Gastrocnemius medialis (tissue), 4 donors: ENCODE measurements around the gene USP6NL. TPM values are rescaled to one million over a fixed set of nuclear protein-coding genes. Genes with fewer than 3 reads are reported as not detected.

Experiments used
- ATAC-seq, 2 donors: fragments of 150-250 bp; one replicate each; pipeline ENCODE4 v1.9.1; 2016
- DNase-seq, 2 donors: peaks; one replicate each; pipeline ENCODE4 v3.0.0-alpha.2; 2019
- H3K27ac ChIP-seq, 4 donors: fragments of 200-600 bp; sonication (generic); 1 replicate in 1 of 4; 2 replicates in 3 of 4; pipeline ENCODE4 v1.5.1; 2016 to 2018; ENCODE audit warnings: mild to moderate bottlenecking in 2 of 4, moderate library complexity in 1 of 4
- H3K27me3 ChIP-seq, 3 donors: fragments of 200-600 bp; sonication (generic) in 2 of 3; 1 replicate in 1 of 3; 2 replicates in 2 of 3; pipeline versions ENCODE4 v1.5.1 to v1.6.0; 2016 to 2019; ENCODE audit warnings: mild to moderate bottlenecking in 1 of 3, moderate library complexity in 1 of 3
- H3K36me3 ChIP-seq, 2 donors: fragments of 200-600 bp; sonication (generic) in 1 of 2; one replicate each; pipeline ENCODE4 v1.5.1; 2017 to 2018
- H3K4me1 ChIP-seq, 2 donors: fragments of 200-600 bp; sonication (generic) in 1 of 2; one replicate each; pipeline ENCODE4 v1.5.1; 2016 to 2017; ENCODE audit warnings: mild to moderate bottlenecking in 2 of 2
- H3K4me3 ChIP-seq, 4 donors: fragments of 200-600 bp; sonication (generic) in 3 of 4; 1 replicate in 1 of 4; 2 replicates in 3 of 4; pipeline ENCODE4 v1.5.1; 2016 to 2019; ENCODE audit warnings: mild to moderate bottlenecking in 2 of 4
- H3K9me3 ChIP-seq, 3 donors: fragments of 200-600 bp; sonication (generic) in 2 of 3; 1 replicate in 1 of 3; 2 replicates in 2 of 3; pipeline ENCODE4 v1.5.1; 2016 to 2019
- CTCF ChIP-seq, 5 experiments: fragments of 450-650 bp in 3 of 5; fragments of 200-600 bp in 2 of 5; sonication (generic) in 2 of 5; IDR thresholded peaks in 4 of 5; conservative IDR thresholded peaks in 1 of 5; 1 replicate in 4 of 5; 2 replicates in 1 of 5; pipeline ENCODE4 v1.5.1; 2016 to 2019; ENCODE audit warnings: antibody characterized with exemption in 5 of 5, mild to moderate bottlenecking in 3 of 5, moderate library complexity in 3 of 5
- POLR2A ChIP-seq, 2 donors: fragments of 450-650 bp; IDR thresholded peaks; one replicate each; pipeline ENCODE4 v1.6.1; 2017; ENCODE audit warnings: antibody characterized with exemption in 2 of 2, mild to moderate bottlenecking in 2 of 2, moderate library complexity in 2 of 2
- in situ Hi-C, 4 donors: fragments of 200-750 bp; cut with MboI; loops; one replicate each; pipeline versions ENCODE4 v1.15.0 to v1.8.0; 2017; ENCODE audit warnings: low sequenced_read_pairs in 4 of 4
- intact Hi-C: fragments of 100-400 bp; cut with DNase I; formaldehyde crosslinking; loops from one replicate; pipeline ENCODE4 v1.15.1; 2023; ENCODE audit warnings: low total_unique reads
- total RNA-seq, 4 donors: library from RNA; depleted of rRNA; stranded (reverse); fragments of >200 nt; gene quantifications; one replicate each; pipeline versions ENCODE4 v1.1.0 to v1.2.3, GENCODE V29; 2016

The USP6NL gene
- total RNA-seq, 4 donors from 2014 or later: 5.6 to 6.2 (median 5.9) TPM

- no peaks in the 10 kb centered on the region for H3K9me3 ChIP-seq
- TF ChIP-seq POLR2A (IDR thresholded peaks at IDR 0.05) (no peak), CTCF (IDR thresholded peaks at IDR 0.05 in 4 of 5, conservative IDR thresholded peaks at IDR 0.05 in 1 of 5) (peak; percentile 65 to 78 (median 73))
- DNase-seq (peak; percentile 4 to 31), ATAC-seq (peak; percentile 87 to 88)
- H3K27me3 ChIP-seq: no peaks in the 10 kb centered on the region
- H3K36me3 ChIP-seq: no peaks in the 10 kb centered on the region
- no peaks in the 10 kb centered on the region for H3K4me1 ChIP-seq
- in situ Hi-C loops: loop anchor here (5.0 to 25.0 kb wide), 5 partner anchors 209 to 471 kb away; no protein-coding TSS in a partner anchor
- no peak overlapping the region for H3K4me3 ChIP-seq
- intact Hi-C loops: loop anchor here (1.0 to 10.0 kb wide), 3 partner anchors 242 to 469 kb away; no protein-coding TSS in a partner anchor
- no peak overlapping the region for H3K27ac ChIP-seq
Measured at GRCh38 chr10:11515596-11516430, 95.6 kb downstream of the USP6NL start.

- no peaks in the 10 kb centered on the region for H3K36me3 ChIP-seq
- no peak overlapping the region for H3K4me3 ChIP-seq
- H3K27ac ChIP-seq: no peak overlapping the region
- no peak for DNase-seq
- no peak for ATAC-seq
- H3K9me3 ChIP-seq: no peaks in the 10 kb centered on the region
- TF ChIP-seq POLR2A (IDR thresholded peaks at IDR 0.05): no peak
- TF ChIP-seq CTCF (IDR thresholded peaks at IDR 0.05 in 4 of 5, conservative IDR thresholded peaks at IDR 0.05 in 1 of 5): no peak
- H3K27me3 ChIP-seq: no peaks in the 10 kb centered on the region
- H3K4me1 ChIP-seq: no peaks in the 10 kb centered on the region
- intact Hi-C loops: loop anchor here (10.0 kb wide), 1 partner anchor 471 kb away; no protein-coding TSS in a partner anchor
- in situ Hi-C loops: loop anchor here in 3 of 4 donors (10.0 to 25.0 kb wide), 3 partner anchors 211 to 474 kb away; no protein-coding TSS in a partner anchor
Measured at GRCh38 chr10:11513727-11514126, 97.7 kb downstream of the USP6NL start.

GRCh38 chr10:11512596-11512995 lies 98.9 kb downstream of the USP6NL start:
- no peak overlapping the region for H3K4me3 ChIP-seq

GRCh38 chr10:11511321-11511720 lies 100.1 kb downstream of the USP6NL start:
- intact Hi-C loops (loop anchor here (10.0 kb wide), 1 partner anchor 473 kb away; no protein-coding TSS in a partner anchor), in situ Hi-C loops (loop anchor here in 3 of 4 donors (10.0 to 25.0 kb wide), 3 partner anchors 213 to 476 kb away; no protein-coding TSS in a partner anchor)

More at GRCh38 chr10:11512596-11512995, 98.9 kb downstream of the USP6NL start:
- DNase-seq: no peak
- no peak for TF ChIP-seq CTCF (IDR thresholded peaks at IDR 0.05 in 4 of 5, conservative IDR thresholded peaks at IDR 0.05 in 1 of 5)
- in situ Hi-C loops (loop anchor here in 3 of 4 donors (10.0 to 25.0 kb wide), 3 partner anchors 212 to 475 kb away; no protein-coding TSS in a partner anchor), intact Hi-C loops (loop anchor here (10.0 kb wide), 1 partner anchor 472 kb away; no protein-coding TSS in a partner anchor)
- no peaks in the 10 kb centered on the region for H3K9me3 ChIP-seq
- H3K27me3 ChIP-seq: no peaks in the 10 kb centered on the region
- ATAC-seq: no peak
- no peak overlapping the region for H3K27ac ChIP-seq
- H3K4me1 ChIP-seq: no peaks in the 10 kb centered on the region
- H3K36me3 ChIP-seq: no peaks in the 10 kb centered on the region

More at GRCh38 chr10:11511321-11511720, 100.1 kb downstream of the USP6NL start:
- H3K36me3 ChIP-seq: no peaks in the 10 kb centered on the region
- no peaks in the 10 kb centered on the region for H3K9me3 ChIP-seq
- ATAC-seq (no peak), DNase-seq (no peak)
- H3K4me3 ChIP-seq: no peak overlapping the region
- H3K4me1 ChIP-seq: no peaks in the 10 kb centered on the region
- no peak for TF ChIP-seq POLR2A (IDR thresholded peaks at IDR 0.05)
- TF ChIP-seq CTCF (IDR thresholded peaks at IDR 0.05 in 4 of 5, conservative IDR thresholded peaks at IDR 0.05 in 1 of 5): no peak
- no peak overlapping the region for H3K27ac ChIP-seq
- no peaks in the 10 kb centered on the region for H3K27me3 ChIP-seq
